HG03025 (cell line): Measurements from ENCODE around the gene SIM2.
"Not testable (repeated sequence)": the region's sequence is repeated elsewhere in the genome, so short reads cannot be mapped to it uniquely, and the experiment has no call there.

Source experiments
- ATAC-seq: cut with Tn5 transposase; IDR thresholded peaks from one replicate; pipeline ENCODE4 v1.9.1; 2021; ENCODE audit warnings: mild to moderate bottlenecking, moderate library complexity; ENCODE audit not compliant: unreplicated experiment, low FRiP score

Gene SIM2, protein sequence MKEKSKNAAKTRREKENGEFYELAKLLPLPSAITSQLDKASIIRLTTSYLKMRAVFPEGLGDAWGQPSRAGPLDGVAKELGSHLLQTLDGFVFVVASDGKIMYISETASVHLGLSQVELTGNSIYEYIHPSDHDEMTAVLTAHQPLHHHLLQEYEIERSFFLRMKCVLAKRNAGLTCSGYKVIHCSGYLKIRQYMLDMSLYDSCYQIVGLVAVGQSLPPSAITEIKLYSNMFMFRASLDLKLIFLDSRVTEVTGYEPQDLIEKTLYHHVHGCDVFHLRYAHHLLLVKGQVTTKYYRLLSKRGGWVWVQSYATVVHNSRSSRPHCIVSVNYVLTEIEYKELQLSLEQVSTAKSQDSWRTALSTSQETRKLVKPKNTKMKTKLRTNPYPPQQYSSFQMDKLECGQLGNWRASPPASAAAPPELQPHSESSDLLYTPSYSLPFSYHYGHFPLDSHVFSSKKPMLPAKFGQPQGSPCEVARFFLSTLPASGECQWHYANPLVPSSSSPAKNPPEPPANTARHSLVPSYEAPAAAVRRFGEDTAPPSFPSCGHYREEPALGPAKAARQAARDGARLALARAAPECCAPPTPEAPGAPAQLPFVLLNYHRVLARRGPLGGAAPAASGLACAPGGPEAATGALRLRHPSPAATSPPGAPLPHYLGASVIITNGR

DNA sequence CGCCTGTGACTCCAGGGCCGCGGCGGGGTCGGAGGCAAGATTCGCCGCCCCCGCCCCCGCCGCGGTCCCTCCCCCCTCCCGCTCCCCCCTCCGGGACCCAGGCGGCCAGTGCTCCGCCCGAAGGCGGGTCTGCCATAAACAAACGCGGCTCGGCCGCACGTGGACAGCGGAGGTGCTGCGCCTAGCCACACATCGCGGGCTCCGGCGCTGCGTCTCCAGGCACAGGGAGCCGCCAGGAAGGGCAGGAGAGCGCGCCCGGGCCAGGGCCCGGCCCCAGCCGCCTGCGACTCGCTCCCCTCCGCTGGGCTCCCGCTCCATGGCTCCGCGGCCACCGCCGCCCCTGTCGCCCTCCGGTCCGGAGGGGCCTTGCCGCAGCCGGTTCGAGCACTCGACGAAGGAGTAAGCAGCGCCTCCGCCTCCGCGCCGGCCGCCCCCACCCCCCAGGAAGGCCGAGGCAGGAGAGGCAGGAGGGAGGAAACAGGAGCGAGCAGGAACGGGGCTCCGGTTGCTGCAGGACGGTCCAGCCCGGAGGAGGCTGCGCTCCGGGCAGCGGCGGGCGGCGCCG lies at the start of gene SIM2:
Gene SIM2, plus strand, starts transcription at position 135 of the 565 bp plus-strand sequence. CDS start 632 bp downstream, outside the sequence.
- no peak for ATAC-seq

DNA sequence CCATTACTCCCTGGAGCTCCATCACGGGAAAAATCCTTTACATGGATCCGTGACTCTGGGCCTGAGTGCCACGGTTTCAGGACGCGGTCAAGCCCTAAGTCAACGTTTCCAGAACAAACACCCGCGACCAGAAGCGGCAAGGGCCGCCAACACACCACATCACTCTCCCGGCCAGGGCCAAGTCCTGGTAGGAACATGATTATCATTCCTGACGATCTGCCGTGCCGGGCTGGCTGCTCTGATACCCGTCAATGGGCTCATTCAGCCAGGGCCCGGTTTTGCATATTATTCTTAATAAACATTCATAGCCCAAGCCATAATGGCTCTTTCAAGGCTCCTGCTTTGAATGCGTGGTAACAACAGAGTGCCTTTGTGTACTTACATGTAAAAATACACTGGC lies 44.6 kb upstream of the SIM2 start:
- ATAC-seq = no peak

DNA sequence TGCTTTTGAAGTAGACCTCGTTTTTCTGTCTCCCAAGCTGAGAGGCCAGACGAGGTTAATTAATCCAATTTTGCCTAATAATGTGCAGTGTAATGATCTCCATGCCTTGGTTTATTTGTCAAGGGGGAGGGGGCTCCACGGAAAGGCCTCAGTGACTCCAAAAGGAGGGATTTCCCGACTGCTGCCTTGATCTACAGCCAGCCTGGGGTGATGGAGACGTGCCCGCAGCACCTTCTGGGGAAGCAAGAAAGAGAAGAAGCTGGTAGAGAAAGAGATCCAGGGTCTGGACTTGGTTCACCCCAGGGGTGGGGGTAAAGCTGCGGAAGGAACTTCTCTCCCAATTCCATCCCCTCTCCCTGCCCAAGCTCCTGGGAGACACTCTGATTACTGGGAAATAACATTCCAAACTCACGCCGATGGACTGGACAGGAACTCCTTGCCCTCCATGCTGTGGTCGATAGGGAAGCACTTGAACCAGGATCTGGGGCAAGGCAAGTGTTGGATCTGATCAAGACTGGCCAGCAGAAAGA lies 44.1 kb upstream of the SIM2 start:
- ATAC-seq = no peak

DNA sequence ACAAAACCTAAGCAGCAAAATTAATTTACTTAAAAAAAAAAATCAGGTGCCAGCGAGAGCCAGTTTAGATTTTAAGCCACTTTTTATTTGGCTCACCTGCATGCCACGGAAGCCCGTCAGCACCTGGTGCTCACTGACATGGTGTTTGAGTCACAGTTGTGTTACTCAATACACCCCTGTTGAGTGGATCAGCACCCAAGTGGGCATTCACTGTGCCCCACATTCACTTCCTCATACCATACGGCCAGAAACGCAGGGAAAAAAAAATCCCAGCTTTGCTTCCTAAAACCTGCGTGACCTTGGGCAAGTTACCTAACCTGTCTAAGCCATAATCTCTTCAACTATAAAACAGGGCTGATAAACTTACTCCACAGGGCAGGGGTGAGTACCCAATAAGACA lies 42.8 kb upstream of the SIM2 start:
- ATAC-seq = no peak

DNA sequence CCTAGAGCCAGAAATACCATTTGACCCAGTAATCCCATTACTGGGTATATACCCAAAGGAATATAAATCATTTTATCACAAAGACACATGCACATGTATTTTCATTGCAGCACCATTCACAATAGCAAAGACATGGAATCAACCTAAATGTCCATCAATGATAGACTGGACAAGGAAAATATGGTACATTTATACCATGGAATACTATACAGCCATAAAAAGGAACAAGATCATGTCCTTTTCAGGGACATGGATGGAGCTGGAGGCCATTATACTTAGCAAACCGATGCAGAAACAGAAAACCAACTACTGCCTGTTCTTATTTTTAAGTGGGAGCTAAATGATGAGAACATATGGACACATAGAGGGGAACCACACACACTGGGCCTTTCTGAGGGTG lies 41.6 kb upstream of the SIM2 start:
- not testable (repeated sequence) for ATAC-seq

DNA sequence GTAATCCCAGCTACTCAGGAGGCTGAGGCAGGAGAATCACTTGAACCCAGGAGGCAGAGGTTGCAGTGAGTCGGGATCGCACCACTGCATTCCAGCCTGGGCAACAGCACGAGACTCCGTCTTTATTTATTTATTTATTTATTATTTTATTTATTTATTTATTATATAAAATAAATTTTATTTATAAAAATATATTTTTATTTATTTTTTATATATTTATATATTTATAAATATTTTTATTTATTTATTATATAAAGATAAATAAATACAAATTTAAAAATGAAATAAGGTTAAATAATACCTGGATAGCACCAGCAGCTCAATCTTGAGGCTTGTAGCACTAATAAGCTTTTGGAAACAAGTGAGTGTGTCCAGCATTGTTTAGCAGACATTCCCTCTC lies 40.9 kb upstream of the SIM2 start:
- no peak for ATAC-seq

DNA sequence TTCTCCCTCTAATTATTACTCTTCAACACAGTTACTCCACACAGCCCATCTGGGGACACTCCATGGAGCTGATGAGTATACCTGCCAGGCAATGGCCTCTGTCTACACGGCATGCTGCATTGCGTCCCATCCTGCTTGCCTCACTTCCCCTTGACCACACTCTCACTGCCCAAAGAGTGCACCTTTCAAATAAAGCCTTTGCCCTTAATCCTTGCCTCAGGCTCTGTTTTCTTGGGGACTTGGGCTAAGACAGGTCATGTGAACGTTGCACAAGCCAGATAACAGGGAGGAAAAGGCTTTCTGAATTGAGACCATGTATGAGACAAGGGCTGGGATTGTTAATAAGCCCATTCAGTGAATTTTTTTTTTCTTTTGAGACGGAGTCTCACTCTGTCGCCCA lies 40.0 kb upstream of the SIM2 start:
- no peak for ATAC-seq

DNA sequence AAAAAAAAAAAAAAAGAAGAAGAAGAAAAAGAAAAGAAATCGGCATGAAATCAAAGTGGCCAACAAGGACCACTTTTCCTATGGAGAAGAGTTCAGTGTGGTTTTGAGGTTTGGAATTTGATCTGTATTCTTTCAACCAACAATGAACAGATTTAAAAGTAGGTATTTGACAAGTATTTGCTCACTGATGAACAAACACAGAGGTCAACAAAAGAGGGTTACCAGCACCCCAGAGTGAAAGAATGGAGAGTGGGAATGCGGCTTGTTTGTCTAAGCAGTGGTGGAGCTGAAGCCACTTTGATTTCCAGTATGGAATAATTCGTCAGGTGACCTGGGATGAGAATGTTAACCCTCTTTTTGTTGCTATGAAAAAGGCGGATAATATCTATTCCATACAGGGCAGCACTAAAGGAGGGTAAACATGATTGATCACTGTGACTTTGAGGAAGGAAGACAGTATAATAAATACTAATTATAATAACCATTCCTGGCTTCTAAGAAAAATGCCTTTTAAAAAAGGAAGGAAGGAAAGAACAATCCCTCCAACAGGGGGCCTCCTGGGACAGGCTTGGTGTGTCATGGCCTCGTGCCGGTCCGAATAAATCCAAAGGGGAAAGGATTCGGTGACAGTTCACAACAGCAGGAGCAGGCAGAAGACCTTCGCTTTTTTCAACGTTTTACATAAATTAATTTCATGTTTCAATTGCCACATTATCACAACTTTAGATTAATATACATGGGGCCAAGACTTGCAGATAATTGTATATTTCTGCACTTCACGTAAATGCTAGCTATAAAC lies 37.2 kb upstream of the SIM2 start:
- no peak for ATAC-seq

DNA sequence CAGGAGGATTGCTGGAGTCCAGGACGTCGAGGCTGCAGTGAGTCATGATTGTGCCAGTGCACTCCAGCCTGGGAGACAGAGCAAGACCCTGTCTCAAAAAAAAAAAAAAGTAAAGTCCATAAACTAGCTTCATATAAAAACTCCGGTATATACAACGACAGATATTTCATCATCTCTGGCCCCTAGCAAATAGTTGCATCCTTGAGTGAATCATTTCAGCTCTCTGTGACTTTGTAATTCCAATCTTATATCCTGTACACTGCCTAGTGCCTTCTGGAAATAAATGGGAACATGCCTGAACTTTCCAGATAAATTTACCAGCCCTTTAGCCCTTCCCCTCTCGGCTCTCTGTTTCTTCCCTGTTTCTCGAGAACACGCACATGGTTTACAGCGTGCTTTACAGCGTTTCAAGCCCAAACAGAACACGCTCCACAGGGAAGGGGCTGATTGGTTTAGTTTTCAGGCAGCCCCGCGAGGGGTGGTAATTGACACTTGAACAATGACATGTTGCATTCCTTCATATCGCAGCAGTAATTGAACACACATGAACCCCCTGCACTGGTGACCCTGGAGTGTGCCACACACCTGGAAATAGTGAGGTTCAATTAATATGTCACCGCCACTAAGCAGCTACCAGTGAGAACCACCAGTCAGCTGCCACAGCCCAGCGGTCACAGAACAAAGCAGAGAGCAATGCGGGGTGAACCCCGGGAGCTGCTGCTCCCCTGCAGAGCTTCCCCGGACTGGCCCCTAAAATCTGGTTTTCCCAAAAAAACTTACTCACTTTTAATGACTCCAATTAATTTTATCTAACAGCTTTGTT lies 35.7 kb upstream of the SIM2 start:
- ATAC-seq = no peak

DNA sequence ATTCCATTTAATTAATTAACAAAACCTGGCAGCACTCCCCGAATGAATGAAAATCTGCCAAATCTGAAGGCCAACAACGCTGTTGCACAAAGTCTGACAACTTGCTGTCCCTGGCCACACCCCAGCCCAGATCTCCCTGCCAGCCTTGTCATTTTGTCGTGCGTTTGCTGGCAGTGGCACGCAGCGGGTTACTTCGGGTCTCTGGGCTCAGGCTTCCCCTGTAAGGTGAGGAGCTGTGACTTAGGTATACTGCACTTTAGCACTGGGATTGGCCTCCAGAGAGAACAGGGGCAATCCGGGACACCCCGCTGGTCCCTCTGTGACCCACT lies 34.3 kb upstream of the SIM2 start:
- ATAC-seq = no peak

DNA sequence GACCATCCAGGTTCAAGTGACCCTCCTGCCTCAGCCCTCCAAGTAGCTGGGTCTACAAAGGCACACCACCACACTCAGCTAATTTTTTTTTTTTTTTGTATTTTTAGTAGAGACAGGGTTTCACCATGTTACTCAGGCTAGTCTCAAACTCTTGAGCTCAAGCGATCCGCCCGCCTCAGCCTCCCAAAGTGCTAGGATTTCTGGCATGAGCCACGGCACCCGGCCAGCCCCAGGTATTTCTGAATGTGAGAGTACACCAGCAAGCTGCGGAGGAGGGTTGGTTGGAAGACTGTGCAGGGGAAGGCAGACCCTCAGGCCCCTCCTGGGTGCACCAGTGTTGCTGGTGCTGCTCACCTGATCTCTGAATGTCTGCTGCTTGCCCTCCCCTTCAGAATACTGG lies 33.1 kb upstream of the SIM2 start:
- ATAC-seq = no peak

DNA sequence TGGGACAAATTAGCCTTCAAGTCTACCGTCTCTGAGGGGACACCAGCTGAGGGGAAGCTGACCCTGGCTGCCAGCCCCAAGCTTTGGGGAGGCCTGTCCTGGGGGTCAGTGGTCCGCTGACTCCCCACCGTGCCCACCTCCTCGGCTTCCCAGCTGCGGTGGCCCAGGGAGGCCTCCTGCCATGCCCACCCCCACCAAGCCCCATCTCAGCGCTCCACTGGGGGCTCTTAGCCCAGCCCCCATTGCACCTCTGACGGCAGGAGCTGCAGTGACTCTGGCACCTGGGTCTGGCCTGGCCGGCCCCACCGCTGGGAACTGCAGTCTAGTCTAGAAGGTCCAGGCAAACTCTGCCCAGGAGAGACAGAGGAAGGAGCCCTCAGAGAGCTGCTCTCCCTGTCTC lies 30.2 kb upstream of the SIM2 start:
- ATAC-seq = no peak

DNA sequence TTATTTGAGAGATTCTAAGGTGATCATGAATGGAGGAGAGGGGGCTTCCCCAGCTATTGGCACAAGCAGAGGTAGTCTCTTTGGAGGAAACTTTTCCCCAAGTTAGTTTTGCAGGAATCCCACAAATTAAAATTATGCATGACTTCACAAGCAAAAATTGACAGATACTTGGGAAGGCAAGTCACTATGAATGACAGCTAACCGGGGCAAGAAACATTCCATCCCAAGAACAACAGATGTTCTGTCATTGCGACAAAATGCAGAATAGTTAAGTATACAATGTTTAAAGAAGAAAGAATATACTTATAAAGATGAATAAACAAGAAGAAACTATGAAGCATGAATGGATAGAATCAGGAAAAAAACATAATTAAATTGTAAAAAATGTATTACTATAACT lies 27.1 kb upstream of the SIM2 start:
- no peak for ATAC-seq

DNA sequence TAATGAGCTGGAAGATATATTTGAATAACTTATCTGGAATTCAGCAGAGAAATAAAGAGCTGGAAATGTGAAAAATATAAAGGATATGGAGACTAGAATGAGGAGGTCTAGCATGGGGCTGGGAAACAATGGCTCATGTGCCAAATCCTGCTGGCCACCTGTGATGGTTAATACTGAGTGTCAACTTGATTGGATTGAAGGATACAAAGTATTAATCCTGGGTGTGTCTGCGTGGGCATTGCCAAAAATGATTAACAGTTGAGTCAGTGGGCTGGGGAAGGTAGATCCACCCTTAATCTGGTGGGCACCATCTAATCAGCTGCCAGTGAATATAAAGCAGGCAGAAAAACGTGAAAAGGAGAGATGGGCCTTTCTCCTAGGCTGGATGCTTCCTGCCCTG lies 26.6 kb upstream of the SIM2 start:
- not testable (repeated sequence) for ATAC-seq

DNA sequence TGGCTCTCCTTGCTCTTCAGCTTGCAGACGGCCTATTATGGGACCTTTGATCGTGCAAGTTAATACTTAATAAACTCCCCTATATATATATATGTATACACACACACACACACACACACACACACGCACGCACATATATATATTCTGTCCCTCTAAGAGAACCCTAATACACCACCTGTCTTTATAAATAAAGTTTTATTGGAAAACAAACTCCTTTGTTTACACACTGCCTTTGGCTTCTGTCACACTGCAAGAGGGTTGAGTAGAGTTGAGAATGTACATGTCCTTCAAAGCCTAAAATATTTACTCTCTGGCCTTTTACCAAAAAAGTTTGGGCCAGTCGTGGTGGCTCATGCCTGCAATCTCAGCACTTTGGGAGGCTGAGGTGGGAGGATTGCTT lies 26.2 kb upstream of the SIM2 start:
- ATAC-seq = no peak

DNA sequence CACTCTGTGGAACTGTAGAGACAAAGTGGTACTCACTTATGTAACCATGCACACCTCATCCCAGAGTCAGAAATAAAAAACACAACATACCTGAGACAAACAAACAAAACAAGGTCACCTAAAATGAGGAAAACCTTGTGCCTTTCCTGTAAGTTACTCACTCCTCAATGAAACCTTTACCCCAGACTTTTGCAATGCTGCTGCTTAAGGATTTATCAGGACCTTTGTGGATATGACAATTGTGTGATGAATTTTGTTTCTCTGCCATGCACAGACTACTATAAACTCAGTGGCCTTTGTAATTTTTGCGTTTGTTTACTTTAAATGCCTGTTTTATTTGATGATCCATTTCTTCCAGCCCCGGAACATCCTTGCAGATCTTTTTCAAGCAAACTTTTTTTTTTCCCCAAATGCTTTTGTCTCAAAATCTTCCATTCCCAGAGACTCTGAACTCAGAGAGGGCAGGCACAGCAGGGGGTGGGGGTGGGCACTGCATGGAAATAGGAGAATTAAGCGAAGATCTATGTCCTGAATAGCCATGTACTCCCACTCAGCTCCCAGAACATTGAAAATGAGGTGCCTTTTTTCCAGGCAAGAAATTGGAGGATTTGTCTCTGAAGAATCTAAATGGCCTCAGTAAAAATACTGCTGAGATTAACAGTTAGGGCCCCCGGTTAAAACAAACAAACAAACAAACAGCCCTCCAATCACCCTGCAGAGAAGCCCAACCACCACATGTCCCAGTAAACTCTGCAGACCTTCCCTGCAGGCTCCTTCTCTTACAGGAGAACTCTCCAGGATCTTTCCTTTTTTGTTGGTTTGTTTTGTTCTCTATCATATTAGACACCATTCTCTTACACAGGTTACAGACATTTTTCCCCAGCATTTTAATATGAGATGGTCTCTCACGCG lies 22.6 kb upstream of the SIM2 start:
- ATAC-seq = no peak

DNA sequence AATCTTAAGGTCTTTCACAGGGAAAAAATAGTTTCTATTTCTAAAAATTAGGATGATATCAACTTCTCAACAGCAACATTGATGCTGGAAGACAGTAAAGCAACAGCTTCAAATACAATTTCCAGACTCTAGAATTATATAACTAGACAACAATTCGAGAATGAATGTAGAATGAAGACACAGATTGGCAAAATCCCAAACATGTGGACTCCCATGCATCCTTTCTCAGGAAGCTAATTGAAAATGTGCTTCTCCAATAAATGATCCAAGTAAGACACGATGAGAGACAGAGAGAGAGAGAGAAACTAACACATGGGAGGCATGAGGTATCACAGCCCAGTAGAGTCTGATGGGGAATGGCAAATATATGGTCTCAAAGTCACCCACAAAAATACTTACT lies 21.5 kb upstream of the SIM2 start:
- no peak for ATAC-seq

DNA sequence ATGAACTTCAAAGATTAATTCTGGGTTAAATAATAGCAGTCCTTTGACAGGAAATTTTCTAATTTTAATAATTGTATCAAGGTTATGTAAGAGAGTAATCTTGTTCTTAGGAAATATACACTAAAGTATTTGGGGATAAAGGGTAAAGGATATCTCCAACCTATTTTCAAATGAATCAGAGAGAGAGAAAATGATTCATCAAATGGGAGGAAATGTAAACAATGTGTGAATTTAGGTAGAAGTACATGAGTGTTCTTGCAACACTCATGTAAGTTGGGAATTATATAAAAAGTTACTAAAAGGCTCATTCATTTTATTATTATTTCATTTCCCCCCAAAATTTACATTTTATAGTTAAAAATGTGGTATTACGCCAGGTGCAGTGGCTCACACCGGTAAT lies 20.4 kb upstream of the SIM2 start:
- no peak for ATAC-seq

DNA sequence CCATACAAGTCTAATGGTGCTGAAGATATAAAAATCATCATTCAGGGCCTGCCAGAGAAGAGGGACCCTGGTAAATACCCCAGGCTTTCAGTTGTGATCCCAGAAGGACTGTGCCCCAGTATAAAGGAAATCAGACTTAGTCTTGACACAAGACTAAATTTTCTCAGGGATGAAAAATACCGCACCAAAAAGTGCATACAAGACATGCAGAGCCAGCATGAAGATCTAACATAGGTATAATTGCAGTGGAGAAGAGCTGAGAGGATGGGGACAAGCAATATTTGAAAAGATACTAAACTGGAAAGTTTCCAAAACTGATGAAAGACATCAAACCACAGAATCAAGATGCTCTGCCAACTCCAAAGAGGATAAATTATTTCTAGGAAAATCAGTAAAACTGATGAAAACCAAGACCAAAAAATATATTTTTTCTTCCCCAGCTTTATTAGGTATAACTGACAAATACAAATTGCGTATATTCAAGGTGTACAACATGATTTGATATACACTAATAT lies 17.7 kb upstream of the SIM2 start:
- ATAC-seq = no peak
